HepG2 (cell line): ENCODE results near the gene KIFC1. TPM values are rescaled to one million over a fixed set of nuclear protein-coding genes. Genes with fewer than 3 reads are reported as not detected.

ENCODE experiments used
- CC2D1A ChIP-seq: sonication (generic); formaldehyde crosslinking; IDR thresholded peaks from 2 replicates; pipeline ENCODE4 v1.8.1; 2023; ENCODE audit warnings: mild to moderate bottlenecking, missing genetic modification reagents
- FOSL2 ChIP-seq: sonication (generic); formaldehyde crosslinking; IDR thresholded peaks from 2 replicates; pipeline ENCODE4 v1.4.0; 2020; ENCODE audit warnings: missing genetic modification reagents
- HNF4A ChIP-seq: sonication (generic); formaldehyde crosslinking; IDR thresholded peaks from 2 replicates; pipeline ENCODE4 v1.4.0; 2020; ENCODE audit warnings: missing genetic modification reagents
- KLF12 ChIP-seq: sonication (generic); formaldehyde crosslinking; IDR thresholded peaks from 2 replicates; pipeline ENCODE4 v1.4.0; 2020; ENCODE audit warnings: missing genetic modification reagents, borderline replicate concordance
- LRRFIP1 ChIP-seq: sonication (generic); formaldehyde crosslinking; conservative IDR thresholded peaks from 2 replicates; pipeline ENCODE4 v1.4.0; 2020; ENCODE audit warnings: missing genetic modification reagents
- MEF2D ChIP-seq: sonication (generic); formaldehyde crosslinking; IDR thresholded peaks from 2 replicates; pipeline ENCODE4 v1.5.1; 2020; ENCODE audit warnings: mild to moderate bottlenecking, missing genetic modification reagents
- MEIS1 ChIP-seq: sonication (generic); formaldehyde crosslinking; IDR thresholded peaks from 2 replicates; pipeline ENCODE4 v1.9.0; 2021; ENCODE audit warnings: mild to moderate bottlenecking, missing genetic modification reagents, moderate library complexity, borderline replicate concordance
- MXD4 ChIP-seq: IDR thresholded peaks from 2 replicates; pipeline ENCODE4 v1.6.1; 2016; ENCODE audit warnings: mild to moderate bottlenecking, missing biosample characterization, missing genetic modification reagents
- NFE2L2 ChIP-seq: fragments of 150-350 bp; IDR thresholded peaks from 2 replicates; pipeline ENCODE4 v1.6.1; 2014; ENCODE audit warnings: low read length
- PHF20 ChIP-seq: sonication (generic); formaldehyde crosslinking; IDR thresholded peaks from 2 replicates; pipeline ENCODE4 v1.5.0; 2020; ENCODE audit warnings: mild to moderate bottlenecking, missing genetic modification reagents
- PHF8 ChIP-seq: sonication (generic); formaldehyde crosslinking; IDR thresholded peaks from 2 replicates; pipeline ENCODE4 v1.5.0; 2020; ENCODE audit warnings: missing genetic modification reagents
- PREB ChIP-seq: sonication (generic); formaldehyde crosslinking; IDR thresholded peaks from 2 replicates; pipeline ENCODE4 v1.4.0; 2020; ENCODE audit warnings: missing genetic modification reagents
- SCMH1 ChIP-seq: sonication (generic); formaldehyde crosslinking; IDR thresholded peaks from 2 replicates; pipeline ENCODE4 v1.9.0; 2021; ENCODE audit warnings: missing genetic modification reagents, mild to moderate bottlenecking, borderline replicate concordance
- SIN3B ChIP-seq: fragments of 150-350 bp; IDR thresholded peaks from 2 replicates; pipeline ENCODE4 v1.6.1; 2014; ENCODE audit warnings: low read length
- XRCC5 ChIP-seq: fragments of 200-400 bp; formaldehyde crosslinking; optimal IDR thresholded peaks from 2 replicates; pipeline ENCODE3; 2017; ENCODE audit warnings: mild to moderate bottlenecking, low read length
- ZFY ChIP-seq: sonication (generic); formaldehyde crosslinking; IDR thresholded peaks from 2 replicates; pipeline ENCODE4 v1.4.0; 2020; ENCODE audit warnings: missing genetic modification reagents
- ZNF276 ChIP-seq: sonication (generic); formaldehyde crosslinking; IDR thresholded peaks from 2 replicates; pipeline ENCODE4 v1.4.0; 2020; ENCODE audit warnings: mild to moderate bottlenecking, low read depth, missing genetic modification reagents
- ZNF598 ChIP-seq: sonication (generic); formaldehyde crosslinking; IDR thresholded peaks from 2 replicates; pipeline ENCODE4 v1.5.1; 2020; ENCODE audit warnings: mild to moderate bottlenecking, missing genetic modification reagents, borderline replicate concordance
- ZNF644 ChIP-seq: IDR thresholded peaks from 2 replicates; pipeline ENCODE4 v1.6.1; 2016; ENCODE audit warnings: low read depth
- polyA plus RNA-seq, 8 experiments: library from polyadenylated mRNA; depleted of rRNA in 3 of 8; stranded (reverse) in 7 of 8; unstranded in 1 of 8; fragments of >200 nt; fragmentation: Illumina TruSeq in 4 of 8; extraction: Trizol in 4 of 8; gene quantifications; 2 replicates each; pipeline versions ENCODE4 v1.2.1 to v1.2.3, GENCODE V29; 2011 to 2016; ENCODE audit warnings: low read depth in 4 of 8, missing spikeins in 1 of 8, mixed read lengths in 1 of 8; ENCODE audit not compliant: insufficient read depth in 1 of 8
- total RNA-seq, 5 experiments: library from RNA; depleted of rRNA; stranded (reverse); fragments of >200 nt; fragmentation: Illumina TruSeq; extraction: Trizol; gene quantifications; 2 replicates each; pipeline ENCODE4 v1.2.3, GENCODE V29; 2016; ENCODE audit warnings: low read depth in 1 of 5
- TF ChIP-seq, protein P1 (sequence below): sonication (generic); formaldehyde crosslinking; conservative IDR thresholded peaks from 2 replicates; pipeline ENCODE4 v1.4.0; 2020; ENCODE audit warnings: missing genetic modification reagents
- TF ChIP-seq, protein P2 (sequence below): sonication (generic); formaldehyde crosslinking; IDR thresholded peaks from 2 replicates; pipeline ENCODE4 v1.5.0; 2020; ENCODE audit warnings: mild to moderate bottlenecking, missing genetic modification reagents, borderline replicate concordance

Gene KIFC1
- total and polyA plus RNA-seq, 2 of the 13 experiments (the other 11 are each of a cell fraction or from before 2014, with no cell fraction given), result 25.0 to 45.5 TPM

DNA sequence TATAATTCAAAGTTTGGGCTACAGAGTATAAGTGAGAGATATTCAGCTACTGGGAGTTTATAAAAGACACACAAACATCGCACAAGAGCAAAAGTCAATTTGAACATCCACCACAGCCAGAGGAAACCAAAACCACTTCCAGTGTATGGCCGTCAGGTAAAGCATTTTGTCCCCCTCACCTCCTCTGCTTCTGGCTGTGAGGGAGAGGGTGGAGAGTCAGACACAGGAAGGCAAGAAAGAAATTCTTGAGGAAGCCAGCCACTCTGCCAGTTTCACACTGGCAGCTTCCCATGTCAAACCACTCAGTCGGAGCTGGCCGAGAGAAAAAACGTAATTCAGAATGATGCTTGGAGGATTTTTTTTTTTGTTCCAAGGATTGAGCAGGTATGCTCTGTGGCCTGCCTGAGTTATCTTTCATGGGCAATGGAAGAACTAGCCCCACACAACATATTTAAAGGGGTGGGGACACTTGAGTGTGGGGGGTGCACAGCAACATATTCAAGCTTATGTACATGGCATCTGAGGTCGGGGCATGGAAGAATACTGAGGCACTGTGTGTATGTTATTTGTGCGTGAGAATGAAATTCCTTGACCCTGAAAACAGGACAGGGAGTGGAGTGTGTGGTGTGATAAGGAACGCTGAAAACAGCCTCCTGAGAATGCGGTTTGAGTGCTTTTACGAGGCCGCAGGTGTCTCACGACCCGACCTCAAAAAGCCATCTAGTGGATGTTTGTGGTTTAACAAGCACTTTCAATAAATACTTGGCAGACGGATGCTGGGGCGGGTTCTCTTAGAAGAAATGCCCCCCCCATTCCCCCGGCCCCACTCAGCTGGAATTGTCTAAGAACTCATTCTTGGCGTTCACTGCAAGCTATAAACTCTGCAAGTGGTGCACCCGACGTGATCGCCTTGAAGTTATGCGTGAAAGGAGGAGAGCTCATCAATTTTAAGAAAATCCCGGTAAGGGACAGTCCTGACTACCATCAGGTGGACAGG, 46.6 kb upstream of the KIFC1 start (continued):
- TF ChIP-seq PHF20 (CRISPR knock-in tag) (no peak), ZFY (CRISPR knock-in tag) (no peak), LRRFIP1 (no peak), MEIS1 (CRISPR knock-in tag) (no peak), SIN3B (no peak), NFE2L2 (no peak), CC2D1A (no peak), ZNF276 (CRISPR knock-in tag) (no peak), FOSL2 (CRISPR knock-in tag) (no peak), ZNF644 (CRISPR knock-in tag) (no peak), PREB (CRISPR knock-in tag) (no peak), ZNF598 (CRISPR knock-in tag) (no peak), XRCC5 (peak; percentile 64), PHF8 (CRISPR knock-in tag) (no peak), MXD4 (CRISPR knock-in tag) (no peak), SCMH1 (CRISPR knock-in tag) (no peak), MEF2D (no peak), HNF4A (no peak), KLF12 (no peak)
- TF ChIP-seq, protein P1, sequence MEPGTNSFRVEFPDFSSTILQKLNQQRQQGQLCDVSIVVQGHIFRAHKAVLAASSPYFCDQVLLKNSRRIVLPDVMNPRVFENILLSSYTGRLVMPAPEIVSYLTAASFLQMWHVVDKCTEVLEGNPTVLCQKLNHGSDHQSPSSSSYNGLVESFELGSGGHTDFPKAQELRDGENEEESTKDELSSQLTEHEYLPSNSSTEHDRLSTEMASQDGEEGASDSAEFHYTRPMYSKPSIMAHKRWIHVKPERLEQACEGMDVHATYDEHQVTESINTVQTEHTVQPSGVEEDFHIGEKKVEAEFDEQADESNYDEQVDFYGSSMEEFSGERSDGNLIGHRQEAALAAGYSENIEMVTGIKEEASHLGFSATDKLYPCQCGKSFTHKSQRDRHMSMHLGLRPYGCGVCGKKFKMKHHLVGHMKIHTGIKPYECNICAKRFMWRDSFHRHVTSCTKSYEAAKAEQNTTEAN, result no peak
- TF ChIP-seq, protein P2, sequence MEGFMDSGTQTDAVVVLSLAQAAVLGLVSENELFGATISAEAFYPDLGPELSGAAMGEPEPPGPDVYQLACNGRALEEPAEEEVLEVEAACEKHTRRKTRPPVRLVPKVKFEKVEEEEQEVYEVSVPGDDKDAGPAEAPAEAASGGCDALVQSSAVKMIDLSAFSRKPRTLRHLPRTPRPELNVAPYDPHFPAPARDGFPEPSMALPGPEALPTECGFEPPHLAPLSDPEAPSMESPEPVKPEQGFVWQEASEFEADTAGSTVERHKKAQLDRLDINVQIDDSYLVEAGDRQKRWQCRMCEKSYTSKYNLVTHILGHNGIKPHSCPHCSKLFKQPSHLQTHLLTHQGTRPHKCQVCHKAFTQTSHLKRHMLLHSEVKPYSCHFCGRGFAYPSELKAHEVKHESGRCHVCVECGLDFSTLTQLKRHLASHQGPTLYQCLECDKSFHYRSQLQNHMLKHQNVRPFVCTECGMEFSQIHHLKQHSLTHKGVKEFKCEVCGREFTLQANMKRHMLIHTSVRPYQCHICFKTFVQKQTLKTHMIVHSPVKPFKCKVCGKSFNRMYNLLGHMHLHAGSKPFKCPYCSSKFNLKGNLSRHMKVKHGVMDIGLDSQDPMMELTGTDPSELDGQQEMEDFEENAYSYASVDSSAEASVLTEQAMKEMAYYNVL (CRISPR knock-in tag), result no peak
